HepG2 (cell line): ENCODE measurements around the gene IL1R1. TPM values are rescaled to one million over a fixed set of nuclear protein-coding genes. Genes with fewer than 3 reads are reported as not detected.
A peak's percentile ranks its signal among the peaks of the same experiment; 100 is the strongest.

Experiments
- CBFB ChIP-seq: sonication (generic); formaldehyde crosslinking; IDR thresholded peaks from 2 replicates; pipeline ENCODE4 v1.4.0; 2020; ENCODE audit warnings: missing genetic modification reagents
- GTF3A ChIP-seq: sonication (generic); formaldehyde crosslinking; conservative IDR thresholded peaks from 2 replicates; pipeline ENCODE4 v1.4.0; 2020; ENCODE audit warnings: mild to moderate bottlenecking, missing genetic modification reagents
- JUNB ChIP-seq: sonication (generic); formaldehyde crosslinking; IDR thresholded peaks from 2 replicates; pipeline ENCODE4 v1.8.0; 2022; ENCODE audit warnings: missing genetic modification reagents, mild to moderate bottlenecking, borderline replicate concordance
- KLF9 ChIP-seq: IDR thresholded peaks from 2 replicates; pipeline ENCODE4 v1.6.1; 2016; ENCODE audit warnings: low read depth
- NCOA5 ChIP-seq: sonication (generic); formaldehyde crosslinking; IDR thresholded peaks from 2 replicates; pipeline ENCODE4 v1.4.0; 2020; ENCODE audit warnings: missing genetic modification reagents
- NR2F6 ChIP-seq, 2 experiments: IDR thresholded peaks; 2 replicates each; pipeline ENCODE4 v1.6.1; 2016; ENCODE audit warnings: antibody characterized with exemption in 1 of 2, mild to moderate bottlenecking in 1 of 2
- ONECUT2 ChIP-seq: sonication (generic); formaldehyde crosslinking; IDR thresholded peaks from 2 replicates; pipeline ENCODE4 v1.4.0; 2020; ENCODE audit warnings: missing genetic modification reagents
- POGZ ChIP-seq: sonication (generic); formaldehyde crosslinking; IDR thresholded peaks from 2 replicates; pipeline ENCODE4 v1.4.0; 2020; ENCODE audit warnings: mild to moderate bottlenecking, missing genetic modification reagents
- POLR2G ChIP-seq: fragments of 200-400 bp; formaldehyde crosslinking; IDR thresholded peaks from 2 replicates; pipeline ENCODE4 v1.6.1; 2018; ENCODE audit warnings: mild to moderate bottlenecking, low read depth, low read length, moderate library complexity
- TERF1 ChIP-seq: sonication (generic); formaldehyde crosslinking; IDR thresholded peaks from 2 replicates; pipeline ENCODE4 v1.8.0; 2022; ENCODE audit warnings: mild to moderate bottlenecking, missing genetic modification reagents, moderate library complexity
- THRA ChIP-seq: sonication (generic); formaldehyde crosslinking; IDR thresholded peaks from 2 replicates; pipeline ENCODE4 v1.4.0; 2020; ENCODE audit warnings: missing genetic modification reagents, borderline replicate concordance
- TMF1 ChIP-seq: sonication (generic); formaldehyde crosslinking; IDR thresholded peaks from 2 replicates; pipeline ENCODE4 v1.8.1; 2022; ENCODE audit warnings: low read depth, missing genetic modification reagents
- ZBTB2 ChIP-seq: sonication (generic); formaldehyde crosslinking; IDR thresholded peaks from 2 replicates; pipeline ENCODE4 v1.8.0; 2022; ENCODE audit warnings: low read depth, missing genetic modification reagents
- ZNF205 ChIP-seq: IDR thresholded peaks from 2 replicates; pipeline ENCODE4 v1.6.1; 2018; ENCODE audit warnings: missing biosample characterization, missing genetic modification reagents
- ZNF7 ChIP-seq: IDR thresholded peaks from 2 replicates; pipeline ENCODE4 v1.6.1; 2016; ENCODE audit warnings: missing biosample characterization, missing genetic modification reagents
- ZSCAN9 ChIP-seq: IDR thresholded peaks from 2 replicates; pipeline ENCODE4 v1.6.1; 2016; ENCODE audit warnings: borderline replicate concordance
- polyA plus RNA-seq, 8 experiments: library from polyadenylated mRNA; depleted of rRNA in 3 of 8; stranded (reverse) in 7 of 8; unstranded in 1 of 8; fragments of >200 nt; fragmentation: Illumina TruSeq in 4 of 8; extraction: Trizol in 4 of 8; gene quantifications; 2 replicates each; pipeline versions ENCODE4 v1.2.1 to v1.2.3, GENCODE V29; 2011 to 2016; ENCODE audit warnings: low read depth in 4 of 8, missing spikeins in 1 of 8, mixed read lengths in 1 of 8; ENCODE audit not compliant: insufficient read depth in 1 of 8
- total RNA-seq, 5 experiments: library from RNA; depleted of rRNA; stranded (reverse); fragments of >200 nt; fragmentation: Illumina TruSeq; extraction: Trizol; gene quantifications; 2 replicates each; pipeline ENCODE4 v1.2.3, GENCODE V29; 2016; ENCODE audit warnings: low read depth in 1 of 5
- TF ChIP-seq, protein P1 (sequence below): IDR thresholded peaks from 2 replicates; pipeline ENCODE4 v1.6.1; 2016; ENCODE audit warnings: low read depth, missing genetic modification reagents, missing compliant biosample characterization
- TF ChIP-seq, protein P2 (sequence below): IDR thresholded peaks from 2 replicates; pipeline ENCODE4 v1.6.1; 2016; ENCODE audit warnings: missing genetic modification reagents, missing compliant biosample characterization

The IL1R1 gene
- total and polyA plus RNA-seq, 2 of the 13 experiments (the other 11 are each of a cell fraction or from before 2014, with no cell fraction given): 38.0 to 93.1 TPM

- no peak for TF ChIP-seq TERF1 (CRISPR knock-in tag)
- TF ChIP-seq JUNB (CRISPR knock-in tag): no peak; the same call in 1 of the 2 replicates
- TF ChIP-seq, protein P1, sequence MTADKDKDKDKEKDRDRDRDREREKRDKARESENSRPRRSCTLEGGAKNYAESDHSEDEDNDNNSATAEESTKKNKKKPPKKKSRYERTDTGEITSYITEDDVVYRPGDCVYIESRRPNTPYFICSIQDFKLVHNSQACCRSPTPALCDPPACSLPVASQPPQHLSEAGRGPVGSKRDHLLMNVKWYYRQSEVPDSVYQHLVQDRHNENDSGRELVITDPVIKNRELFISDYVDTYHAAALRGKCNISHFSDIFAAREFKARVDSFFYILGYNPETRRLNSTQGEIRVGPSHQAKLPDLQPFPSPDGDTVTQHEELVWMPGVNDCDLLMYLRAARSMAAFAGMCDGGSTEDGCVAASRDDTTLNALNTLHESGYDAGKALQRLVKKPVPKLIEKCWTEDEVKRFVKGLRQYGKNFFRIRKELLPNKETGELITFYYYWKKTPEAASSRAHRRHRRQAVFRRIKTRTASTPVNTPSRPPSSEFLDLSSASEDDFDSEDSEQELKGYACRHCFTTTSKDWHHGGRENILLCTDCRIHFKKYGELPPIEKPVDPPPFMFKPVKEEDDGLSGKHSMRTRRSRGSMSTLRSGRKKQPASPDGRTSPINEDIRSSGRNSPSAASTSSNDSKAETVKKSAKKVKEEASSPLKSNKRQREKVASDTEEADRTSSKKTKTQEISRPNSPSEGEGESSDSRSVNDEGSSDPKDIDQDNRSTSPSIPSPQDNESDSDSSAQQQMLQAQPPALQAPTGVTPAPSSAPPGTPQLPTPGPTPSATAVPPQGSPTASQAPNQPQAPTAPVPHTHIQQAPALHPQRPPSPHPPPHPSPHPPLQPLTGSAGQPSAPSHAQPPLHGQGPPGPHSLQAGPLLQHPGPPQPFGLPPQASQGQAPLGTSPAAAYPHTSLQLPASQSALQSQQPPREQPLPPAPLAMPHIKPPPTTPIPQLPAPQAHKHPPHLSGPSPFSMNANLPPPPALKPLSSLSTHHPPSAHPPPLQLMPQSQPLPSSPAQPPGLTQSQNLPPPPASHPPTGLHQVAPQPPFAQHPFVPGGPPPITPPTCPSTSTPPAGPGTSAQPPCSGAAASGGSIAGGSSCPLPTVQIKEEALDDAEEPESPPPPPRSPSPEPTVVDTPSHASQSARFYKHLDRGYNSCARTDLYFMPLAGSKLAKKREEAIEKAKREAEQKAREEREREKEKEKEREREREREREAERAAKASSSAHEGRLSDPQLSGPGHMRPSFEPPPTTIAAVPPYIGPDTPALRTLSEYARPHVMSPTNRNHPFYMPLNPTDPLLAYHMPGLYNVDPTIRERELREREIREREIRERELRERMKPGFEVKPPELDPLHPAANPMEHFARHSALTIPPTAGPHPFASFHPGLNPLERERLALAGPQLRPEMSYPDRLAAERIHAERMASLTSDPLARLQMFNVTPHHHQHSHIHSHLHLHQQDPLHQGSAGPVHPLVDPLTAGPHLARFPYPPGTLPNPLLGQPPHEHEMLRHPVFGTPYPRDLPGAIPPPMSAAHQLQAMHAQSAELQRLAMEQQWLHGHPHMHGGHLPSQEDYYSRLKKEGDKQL: peak; percentile 65
- peak; percentile 89; the same call in 1 of the 2 replicates for TF ChIP-seq THRA
- TF ChIP-seq POGZ (CRISPR knock-in tag): peak; percentile 79
- TF ChIP-seq GTF3A (CRISPR knock-in tag): 0 out of 2 replicates have a peak, but pooled peaks have one; percentile 41
- TF ChIP-seq ZNF7 (CRISPR knock-in tag): peak; percentile 98
- TF ChIP-seq NCOA5: no peak
- 0 out of 2 replicates have a peak, but pooled peaks have one; percentile 32 for TF ChIP-seq ONECUT2 (CRISPR knock-in tag)
- TF ChIP-seq KLF9 (CRISPR knock-in tag): no peak; the same call in 1 of the 2 replicates
- peak; percentile 28; the same call in 1 of the 2 replicates for TF ChIP-seq CBFB (CRISPR knock-in tag)
- TF ChIP-seq ZNF205: 0 out of 2 replicates have a peak, but pooled peaks have one; percentile 44
- TF ChIP-seq TMF1 (CRISPR knock-in tag): no peak
- TF ChIP-seq POLR2G: no peak
- TF ChIP-seq ZBTB2 (CRISPR knock-in tag): no peak
- peak; percentile 79 for TF ChIP-seq NR2F6 (IDR thresholded peaks at IDR 0.05)
- TF ChIP-seq NR2F6 (CRISPR knock-in tag; IDR thresholded peaks at IDR 0.05): peak; percentile 87
- TF ChIP-seq, protein P2, sequence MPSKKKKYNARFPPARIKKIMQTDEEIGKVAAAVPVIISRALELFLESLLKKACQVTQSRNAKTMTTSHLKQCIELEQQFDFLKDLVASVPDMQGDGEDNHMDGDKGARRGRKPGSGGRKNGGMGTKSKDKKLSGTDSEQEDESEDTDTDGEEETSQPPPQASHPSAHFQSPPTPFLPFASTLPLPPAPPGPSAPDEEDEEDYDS: peak; percentile 54; the same call in 1 of the 2 replicates
- peak; percentile 74; the same call in 1 of the 2 replicates for TF ChIP-seq ZSCAN9 (CRISPR knock-in tag)
Measured at GRCh38 chr2:102107741-102108070, 34.8 kb upstream of the IL1R1 start (continued).
